ENCODE data around the gene MESP1.
"Not testable (repeated sequence)": the region's sequence is repeated elsewhere in the genome, so short reads cannot be mapped to it uniquely, and the experiment has no call there.

MESP1 gene

GRCh38 chr15:89792106-89792805, 41.2 kb upstream of the MESP1 start:
- Histone ChIP-seq H3K4me2 (ENCODE audit: low read depth, low read length, poor library complexity, severe bottlenecking) (no peak overlapping the region), H3K9me2 (replicated peaks; ENCODE audit: insufficient read depth, low read length) (no peaks in the 10 kb centered on the region), H2AFZ (ENCODE audit: low read depth, low read length, severe bottlenecking) (no peak overlapping the region), H3K27ac (ENCODE audit: low read depth, low read length) (no peak overlapping the region), H3K36me3 (ENCODE audit: low read length) (no peaks in the 10 kb centered on the region), H3K9ac (ENCODE audit: low read length) (no peak overlapping the region), H3F3A (ENCODE audit: insufficient read depth) (no peaks in the 10 kb centered on the region), H3K79me2 (ENCODE audit: insufficient read depth, low read length) (no peaks in the 10 kb centered on the region), H3K4me3 (ENCODE audit: insufficient read depth, low read length, poor library complexity, severe bottlenecking) (no peak overlapping the region), H3K27me3 (ENCODE audit: low read length) (no peaks in the 10 kb centered on the region), H3K9me3 (ENCODE audit: insufficient read depth, low read length) (no peaks in the 10 kb centered on the region), H4K20me1 (ENCODE audit: low read depth, low read length) (no peaks in the 10 kb centered on the region)
- TF ChIP-seq CTCF (IDR thresholded peaks at IDR 0.05; ENCODE audit: insufficient read depth, low read length, poor library complexity, severe bottlenecking) (no peak), EZH2phosphoT487 (conservative IDR thresholded peaks at IDR 0.05; ENCODE audit: low read length) (no peak)

GRCh38 chr15:89790661-89791060, 39.6 kb upstream of the MESP1 start:
- no peaks in the 10 kb centered on the region for H3K27me3 ChIP-seq (ENCODE audit: low read length)
- H2AFZ ChIP-seq (ENCODE audit: low read depth, low read length, severe bottlenecking) = no peak overlapping the region
- H3K9ac ChIP-seq (ENCODE audit: low read length) = no peak overlapping the region
- H3K4me2 ChIP-seq (ENCODE audit: low read depth, low read length, poor library complexity, severe bottlenecking) = no peak overlapping the region
- H3K27ac ChIP-seq (ENCODE audit: low read depth, low read length) = no peak overlapping the region
- H3K79me2 ChIP-seq (ENCODE audit: insufficient read depth, low read length) = no peaks in the 10 kb centered on the region
- H3K9me3 ChIP-seq (ENCODE audit: insufficient read depth, low read length) = no peaks in the 10 kb centered on the region
- H3K36me3 ChIP-seq (ENCODE audit: low read length) = no peaks in the 10 kb centered on the region
- H3K4me3 ChIP-seq (ENCODE audit: insufficient read depth, low read length, poor library complexity, severe bottlenecking) = no peak overlapping the region
- no peak for TF ChIP-seq CTCF (IDR thresholded peaks at IDR 0.05; ENCODE audit: insufficient read depth, low read length, poor library complexity, severe bottlenecking)
- no peak for TF ChIP-seq EZH2phosphoT487 (conservative IDR thresholded peaks at IDR 0.05; ENCODE audit: low read length)
- no peaks in the 10 kb centered on the region for H3K9me2 ChIP-seq (replicated peaks; ENCODE audit: insufficient read depth, low read length)
- no peaks in the 10 kb centered on the region for H4K20me1 ChIP-seq (ENCODE audit: low read depth, low read length)
- H3F3A ChIP-seq (ENCODE audit: insufficient read depth) = no peaks in the 10 kb centered on the region

- TF ChIP-seq CTCF (IDR thresholded peaks at IDR 0.05; ENCODE audit: insufficient read depth, low read length, poor library complexity, severe bottlenecking) (no peak), EZH2phosphoT487 (conservative IDR thresholded peaks at IDR 0.05; ENCODE audit: low read length) (no peak)
- no peak overlapping the region for H3K27ac ChIP-seq (ENCODE audit: low read depth, low read length)
- no peaks in the 10 kb centered on the region for H3K9me2 ChIP-seq (replicated peaks; ENCODE audit: insufficient read depth, low read length)
- H3K36me3 ChIP-seq (ENCODE audit: low read length) = no peaks in the 10 kb centered on the region
- no peak overlapping the region for H3K4me3 ChIP-seq (ENCODE audit: insufficient read depth, low read length, poor library complexity, severe bottlenecking)
- no peak overlapping the region for H2AFZ ChIP-seq (ENCODE audit: low read depth, low read length, severe bottlenecking)
- no peaks in the 10 kb centered on the region for H3K9me3 ChIP-seq (ENCODE audit: insufficient read depth, low read length)
- no peaks in the 10 kb centered on the region for H3F3A ChIP-seq (ENCODE audit: insufficient read depth)
- H3K79me2 ChIP-seq (ENCODE audit: insufficient read depth, low read length) = no peaks in the 10 kb centered on the region
- no peaks in the 10 kb centered on the region for H4K20me1 ChIP-seq (ENCODE audit: low read depth, low read length)
- H3K4me2 ChIP-seq (ENCODE audit: low read depth, low read length, poor library complexity, severe bottlenecking) = no peak overlapping the region
- H3K27me3 ChIP-seq (ENCODE audit: low read length) = no peaks in the 10 kb centered on the region
- no peak overlapping the region for H3K9ac ChIP-seq (ENCODE audit: low read length)
Observed at GRCh38 chr15:89790206-89790605, 39.2 kb upstream of the MESP1 start.

- H4K20me1 ChIP-seq (ENCODE audit: low read depth, low read length); H3K4me3 ChIP-seq (ENCODE audit: insufficient read depth, low read length, poor library complexity, severe bottlenecking); H3K27me3 ChIP-seq (ENCODE audit: low read length); H3K9ac ChIP-seq (ENCODE audit: low read length); H3K79me2 ChIP-seq (ENCODE audit: insufficient read depth, low read length); H3K9me2 ChIP-seq (replicated peaks; ENCODE audit: insufficient read depth, low read length); H3F3A ChIP-seq (ENCODE audit: insufficient read depth); H3K36me3 ChIP-seq (ENCODE audit: low read length); H3K4me2 ChIP-seq (ENCODE audit: low read depth, low read length, poor library complexity, severe bottlenecking); H3K27ac ChIP-seq (ENCODE audit: low read depth, low read length); H3K9me3 ChIP-seq (ENCODE audit: insufficient read depth, low read length); H2AFZ ChIP-seq (ENCODE audit: low read depth, low read length, severe bottlenecking): not testable (repeated sequence)
Observed at GRCh38 chr15:89788585-89788984, 37.5 kb upstream of the MESP1 start.
